Mammary epithelial cell (primary cell): ENCODE measurements around the gene MED13.

ENCODE experiments used
- EZH2 ChIP-seq: IDR thresholded peaks from 2 replicates; pipeline ENCODE4 v1.6.1; 2012; ENCODE audit warnings: low read length, inconsistent platforms, borderline replicate concordance
- TF ChIP-seq, protein P1 (sequence below), 2 donors: IDR thresholded peaks in 1 of 2; conservative IDR thresholded peaks in 1 of 2; 2 replicates each; pipeline ENCODE4 v1.5.1; 2011 to 2012; ENCODE audit warnings: inconsistent platforms in 2 of 2, low read length in 2 of 2, mild to moderate bottlenecking in 2 of 2, control low read depth in 1 of 2, low read depth in 1 of 2; ENCODE audit not compliant: insufficient read depth in 1 of 2; ENCODE audit errors: extremely low read depth in 1 of 2

DNA sequence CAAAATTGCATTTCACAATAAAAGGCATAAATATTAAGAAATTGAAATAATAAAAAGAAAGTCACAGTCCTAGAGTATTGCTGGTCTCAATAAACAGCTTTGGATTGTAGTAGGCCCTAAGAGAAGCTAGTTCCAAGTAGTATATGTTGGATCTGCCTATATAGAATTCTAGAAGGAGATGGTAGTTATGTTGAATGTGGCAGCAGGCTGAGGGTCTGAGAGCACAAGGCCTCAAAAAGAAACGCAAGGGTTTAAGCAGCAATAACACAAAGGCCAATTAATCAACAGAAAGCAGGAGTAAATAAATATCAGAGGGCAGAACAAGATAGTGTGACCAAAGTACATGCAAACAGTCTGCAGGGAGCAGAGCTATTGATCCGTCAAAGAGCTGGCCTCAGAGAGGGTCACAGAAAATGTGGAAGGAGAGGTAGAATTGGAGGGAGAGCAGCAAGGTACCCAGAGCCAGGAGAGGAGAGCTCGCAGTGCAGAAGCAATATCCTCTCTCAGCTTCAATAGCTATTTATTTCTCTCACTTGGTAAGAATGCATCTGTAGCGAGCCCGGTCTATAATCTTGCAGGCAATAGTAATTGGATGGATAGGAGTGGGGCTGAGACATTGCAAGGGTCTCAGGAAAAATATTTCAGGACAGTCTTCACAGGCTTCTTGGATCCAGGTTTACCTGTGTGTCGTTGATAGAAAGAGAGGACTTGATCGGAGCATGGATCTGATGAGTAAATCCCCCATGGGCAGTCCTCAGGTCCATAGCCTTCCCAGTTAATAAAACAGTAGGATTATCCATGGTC, 25.1 kb upstream of the MED13 start:
- TF ChIP-seq, protein P1, sequence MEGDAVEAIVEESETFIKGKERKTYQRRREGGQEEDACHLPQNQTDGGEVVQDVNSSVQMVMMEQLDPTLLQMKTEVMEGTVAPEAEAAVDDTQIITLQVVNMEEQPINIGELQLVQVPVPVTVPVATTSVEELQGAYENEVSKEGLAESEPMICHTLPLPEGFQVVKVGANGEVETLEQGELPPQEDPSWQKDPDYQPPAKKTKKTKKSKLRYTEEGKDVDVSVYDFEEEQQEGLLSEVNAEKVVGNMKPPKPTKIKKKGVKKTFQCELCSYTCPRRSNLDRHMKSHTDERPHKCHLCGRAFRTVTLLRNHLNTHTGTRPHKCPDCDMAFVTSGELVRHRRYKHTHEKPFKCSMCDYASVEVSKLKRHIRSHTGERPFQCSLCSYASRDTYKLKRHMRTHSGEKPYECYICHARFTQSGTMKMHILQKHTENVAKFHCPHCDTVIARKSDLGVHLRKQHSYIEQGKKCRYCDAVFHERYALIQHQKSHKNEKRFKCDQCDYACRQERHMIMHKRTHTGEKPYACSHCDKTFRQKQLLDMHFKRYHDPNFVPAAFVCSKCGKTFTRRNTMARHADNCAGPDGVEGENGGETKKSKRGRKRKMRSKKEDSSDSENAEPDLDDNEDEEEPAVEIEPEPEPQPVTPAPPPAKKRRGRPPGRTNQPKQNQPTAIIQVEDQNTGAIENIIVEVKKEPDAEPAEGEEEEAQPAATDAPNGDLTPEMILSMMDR (conservative IDR thresholded peaks at IDR 0.05 in 1 of 2, IDR thresholded peaks at IDR 0.05 in 1 of 2; ENCODE audit: extremely low read depth in 1 of 2, insufficient read depth in 1 of 2, low read depth in 1 of 2, low read length in 2 of 2), result no peak
- TF ChIP-seq EZH2, result no peak
